GM18511 (cell line): ENCODE measurements around the gene PACRG.

Experiments used
- ATAC-seq: cut with Tn5 transposase; IDR thresholded peaks from one replicate; pipeline ENCODE4 v1.9.1; 2021; ENCODE audit warnings: mild to moderate bottlenecking, moderate library complexity; ENCODE audit not compliant: unreplicated experiment

PACRG gene

DNA sequence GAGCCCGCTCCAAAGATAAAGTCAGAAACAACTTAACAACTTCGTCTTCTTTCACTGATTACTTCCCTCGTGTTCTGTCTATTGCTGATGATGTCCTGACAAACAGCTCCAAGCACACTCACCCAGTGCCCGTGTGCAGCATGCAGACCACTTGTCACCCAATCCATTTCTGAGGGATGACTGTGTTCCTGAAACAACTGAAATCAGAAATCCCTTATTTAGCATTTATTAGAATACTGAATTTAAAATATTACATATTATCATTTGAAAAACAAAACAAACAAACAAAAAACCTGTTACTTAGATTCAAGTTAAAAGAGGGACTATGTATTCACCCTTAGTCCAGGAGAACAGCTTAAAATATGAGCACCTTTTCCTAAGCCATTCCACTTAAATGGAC lies 463.0 kb downstream of the PACRG start:
- no peak for ATAC-seq

DNA sequence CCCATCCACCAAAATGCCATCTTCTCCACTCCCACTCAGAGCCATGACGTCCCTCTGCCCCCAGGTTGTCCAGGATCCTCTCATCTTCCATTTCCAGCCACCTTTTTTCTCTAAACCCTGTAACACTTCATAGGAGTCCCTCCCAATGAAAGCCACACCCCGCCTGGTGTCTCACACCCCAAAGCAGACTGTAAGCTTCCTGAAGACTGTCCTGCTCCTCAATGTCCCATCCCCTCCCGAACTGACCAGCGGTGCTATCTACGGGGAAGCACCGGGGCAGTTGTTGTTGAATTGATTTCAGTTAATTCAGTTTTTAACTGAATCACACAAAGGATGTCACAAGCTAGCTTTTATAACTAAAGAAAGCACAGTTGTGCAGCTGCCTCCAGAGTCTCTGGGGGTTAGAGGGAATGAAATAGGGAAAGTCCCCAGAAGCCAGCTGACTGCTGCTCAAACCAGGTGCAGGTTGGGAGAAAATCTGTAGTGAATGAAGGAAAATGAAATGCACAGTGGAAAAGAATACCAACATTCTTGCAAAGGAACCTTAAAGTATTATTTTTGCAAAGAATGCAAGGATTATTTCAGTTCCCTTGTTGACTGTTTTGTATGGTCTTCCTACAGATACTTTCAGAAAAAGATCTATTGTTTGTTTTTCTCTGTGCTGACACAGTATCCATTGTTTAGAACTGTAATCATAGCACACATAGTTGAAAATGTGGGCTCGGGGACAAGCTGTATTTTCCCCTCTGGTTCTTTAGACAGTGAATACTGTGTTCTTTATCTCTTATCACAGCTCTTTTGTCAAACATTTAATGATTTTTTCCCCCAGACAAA lies 464.1 kb downstream of the PACRG start:
- no peak for ATAC-seq

DNA sequence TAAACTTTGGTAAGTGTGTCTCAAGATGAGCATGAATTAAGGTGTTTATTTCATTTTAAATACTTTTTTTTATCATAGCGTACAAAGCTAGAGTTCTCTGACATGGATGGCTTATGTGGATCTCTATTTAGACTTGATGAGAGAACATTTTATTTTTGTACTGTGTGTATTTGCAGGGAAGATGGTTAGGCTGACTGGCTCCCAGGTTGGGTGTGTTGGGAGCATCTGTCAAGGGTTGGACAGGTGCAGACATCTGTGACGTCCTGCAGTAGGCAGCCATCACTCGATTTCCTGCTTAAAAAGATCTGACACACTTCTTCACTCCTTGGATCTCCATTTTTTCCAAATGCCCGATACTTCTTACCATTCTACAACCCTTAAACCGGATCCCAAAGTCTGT lies 464.8 kb downstream of the PACRG start:
- ATAC-seq, result no peak

DNA sequence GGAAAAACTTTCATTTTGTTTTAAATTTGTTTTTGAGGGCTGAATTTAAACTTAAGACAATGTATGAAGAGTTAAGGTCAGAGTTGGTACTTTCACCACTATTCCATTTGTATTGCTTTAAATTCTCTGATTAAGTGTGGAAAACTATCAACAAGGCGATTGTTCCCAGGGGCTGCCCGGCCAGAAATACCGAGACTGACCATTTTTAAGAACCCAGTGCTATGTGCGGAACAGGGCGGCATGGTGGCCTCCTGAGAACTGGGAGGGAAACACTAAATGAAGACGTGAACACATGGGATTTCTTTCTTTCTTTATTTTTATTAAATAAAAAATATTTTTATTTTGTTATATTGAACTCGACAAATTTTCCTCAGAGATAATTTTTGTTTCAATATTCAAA lies 465.6 kb downstream of the PACRG start:
- ATAC-seq, result no peak

DNA sequence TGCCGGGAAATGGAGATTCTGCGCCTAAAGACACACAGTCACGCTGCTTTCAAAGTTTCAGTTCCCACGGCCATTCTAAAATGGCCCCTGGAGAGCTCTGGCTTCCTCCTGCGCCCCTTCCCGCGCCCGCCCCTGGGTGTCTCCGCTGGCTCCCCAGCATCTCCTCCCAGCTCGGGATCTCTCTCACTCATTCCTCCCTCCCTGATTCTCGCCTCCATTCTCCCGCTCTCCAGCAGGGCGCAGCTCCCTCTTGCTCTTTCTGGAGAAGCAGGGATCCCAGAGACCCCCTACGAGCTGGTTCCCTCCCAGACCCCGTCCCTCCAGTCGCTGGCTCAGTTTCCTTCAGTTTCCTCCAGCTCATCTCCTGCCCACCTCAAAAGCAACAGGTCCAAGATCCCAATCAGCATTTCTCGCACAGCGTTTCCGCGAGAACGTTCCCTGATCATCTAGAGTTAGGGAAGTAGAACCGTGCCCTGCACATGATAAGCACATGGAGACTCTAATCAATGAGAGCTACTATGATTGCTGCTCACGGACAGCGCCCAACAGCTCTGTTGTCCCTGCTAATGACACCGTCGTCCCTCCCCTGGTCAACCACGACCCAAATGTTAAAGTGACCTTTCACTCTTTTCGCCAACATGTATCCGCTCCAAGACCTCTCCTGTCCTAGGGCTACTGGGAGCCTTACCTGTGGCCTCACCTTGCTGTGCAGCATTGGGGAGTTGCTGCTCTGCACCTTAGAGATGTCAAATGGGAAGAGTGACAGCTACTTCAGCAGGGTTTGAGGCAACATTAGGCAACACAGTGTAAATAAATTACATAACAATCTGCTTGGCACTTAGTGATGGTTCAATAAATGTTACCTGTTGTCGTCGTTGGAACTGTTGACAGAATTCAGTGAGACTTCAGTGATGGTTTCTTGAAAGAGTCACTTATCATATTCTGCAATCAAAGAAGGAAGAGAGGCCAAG lies 468.2 kb downstream of the PACRG start:
- ATAC-seq, result no peak

DNA sequence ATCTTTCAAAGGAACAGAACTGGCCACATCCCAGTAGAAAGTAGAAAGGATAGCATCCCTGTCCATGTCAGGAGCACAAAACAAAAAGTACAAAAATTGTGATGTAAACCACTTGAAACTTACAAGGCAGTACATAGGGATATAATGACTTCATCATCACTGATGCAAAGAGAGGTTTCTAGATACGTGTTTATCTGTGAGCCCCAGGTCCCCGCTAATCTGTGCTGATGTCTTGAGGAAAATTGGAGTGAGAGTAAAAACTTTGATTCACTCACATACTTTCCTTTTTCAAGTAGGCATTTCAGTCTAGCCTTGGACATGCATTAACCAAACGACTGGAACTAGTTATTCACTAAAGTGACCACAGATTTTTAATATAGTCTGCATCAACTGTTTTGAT lies 470.1 kb downstream of the PACRG start:
- no peak for ATAC-seq

DNA sequence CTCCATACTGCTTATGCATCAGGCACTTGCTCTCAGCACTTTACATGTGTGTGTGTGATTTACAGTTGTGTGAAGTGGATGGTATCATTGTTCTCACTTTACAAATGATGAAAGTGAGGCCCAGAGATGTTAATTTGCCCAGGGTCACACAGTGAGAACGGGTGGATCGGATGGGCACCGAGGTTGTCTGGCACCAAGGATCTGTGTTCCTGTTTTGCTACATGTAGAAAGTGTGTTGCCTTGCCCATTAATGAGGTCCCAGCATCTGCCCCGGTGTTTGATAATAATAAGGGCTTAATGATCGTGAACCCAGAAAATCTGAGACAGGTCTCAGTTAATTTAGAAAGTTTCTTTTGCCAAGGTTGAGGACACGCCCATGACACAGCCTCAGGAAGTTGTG lies 470.6 kb downstream of the PACRG start:
- no peak for ATAC-seq

DNA sequence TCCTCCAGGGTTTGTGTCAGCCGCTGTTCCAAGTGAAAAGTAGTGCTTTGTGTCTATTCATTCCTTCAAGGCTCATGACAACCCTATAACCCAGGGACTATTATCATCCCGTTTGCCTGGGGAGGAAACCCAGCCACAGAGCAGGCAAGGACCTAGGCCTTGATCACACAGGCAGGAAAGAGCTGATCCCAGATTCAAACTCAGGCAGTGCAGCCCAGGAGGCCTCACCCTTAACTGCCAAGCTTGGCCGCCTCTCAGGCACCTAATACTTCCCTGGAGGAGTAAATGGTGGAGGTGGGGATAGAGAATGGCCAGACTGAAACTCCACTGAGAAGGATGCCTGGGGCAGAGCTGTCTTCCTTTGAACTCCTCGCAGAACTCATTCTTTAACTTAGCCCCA lies 471.6 kb downstream of the PACRG start:
- ATAC-seq, result no peak

DNA sequence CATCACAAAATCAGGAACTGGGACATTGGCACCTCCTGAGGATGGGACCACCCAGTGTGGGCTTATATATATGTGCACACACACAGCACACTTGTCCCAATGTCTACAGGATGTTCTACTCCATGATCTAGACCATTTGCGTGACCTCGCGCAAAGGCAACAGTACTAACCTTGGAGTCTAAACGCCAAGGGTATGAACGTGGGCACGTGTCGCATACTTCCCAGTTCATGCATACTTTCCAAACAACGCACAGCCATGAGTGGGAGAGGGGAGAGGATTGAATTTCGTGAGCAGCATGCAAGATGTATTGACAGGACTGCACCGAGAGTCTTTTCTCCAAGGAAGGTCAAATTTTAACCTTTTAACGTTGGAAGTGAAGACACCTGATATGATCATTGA lies 472.5 kb downstream of the PACRG start:
- ATAC-seq, result no peak

DNA sequence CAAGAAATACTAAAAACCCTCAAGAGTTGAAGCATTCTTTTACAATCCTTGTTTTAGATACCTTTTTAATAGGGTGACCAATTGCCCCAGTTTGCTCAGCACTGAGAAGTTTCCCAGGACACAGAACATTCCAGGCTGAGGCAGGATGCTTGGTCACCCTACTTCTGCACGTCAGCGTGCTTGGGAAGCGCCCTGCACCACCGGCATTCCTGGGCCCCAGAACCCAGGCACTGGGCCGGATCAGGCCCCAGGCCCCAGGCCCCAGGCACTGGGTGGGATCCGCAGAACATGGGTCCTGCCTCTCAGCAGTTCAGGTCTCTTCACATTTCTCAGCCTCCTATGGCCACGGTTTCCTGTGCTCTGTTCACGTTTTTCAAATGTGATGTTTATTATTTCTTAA lies 472.9 kb downstream of the PACRG start:
- ATAC-seq, result no peak

DNA sequence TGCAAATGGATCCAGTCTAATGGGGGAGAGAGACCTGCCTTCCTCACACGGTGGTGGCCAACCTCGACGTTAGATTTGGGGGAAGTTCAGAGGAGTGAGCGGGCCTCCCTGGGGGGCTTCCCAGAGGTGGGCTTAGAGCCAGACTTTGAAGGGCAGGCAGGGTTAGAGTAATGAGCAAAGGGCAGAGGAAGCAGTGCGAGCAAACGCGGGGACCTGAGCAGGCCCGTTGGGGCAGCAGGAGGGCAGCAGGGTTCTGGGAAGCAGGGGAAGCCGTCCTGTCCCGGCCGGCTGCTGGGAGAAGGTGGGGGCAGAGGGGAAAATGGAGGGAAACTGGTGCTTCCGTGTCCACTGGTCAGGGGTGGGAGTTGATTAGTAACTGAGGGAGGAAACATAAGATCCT lies 474.1 kb downstream of the PACRG start:
- no peak for ATAC-seq

DNA sequence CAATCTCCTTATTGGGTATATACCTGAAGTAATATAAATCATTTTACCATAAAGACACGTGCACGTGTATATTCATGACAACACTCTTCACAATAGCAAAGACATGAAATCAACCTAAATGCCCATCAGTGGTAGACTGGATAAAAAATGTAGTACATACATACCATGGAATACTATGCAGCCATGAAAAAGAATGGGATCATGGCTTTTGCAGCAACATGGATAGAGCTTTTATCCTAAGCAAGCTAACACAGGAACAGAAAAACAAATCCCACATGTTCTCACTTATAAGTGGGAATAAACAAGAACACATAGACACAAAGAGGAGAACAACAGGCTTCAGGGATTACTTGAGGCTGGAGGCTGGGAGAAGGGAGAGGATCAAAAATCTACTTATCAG lies 478.4 kb downstream of the PACRG start:
- no peak for ATAC-seq

DNA sequence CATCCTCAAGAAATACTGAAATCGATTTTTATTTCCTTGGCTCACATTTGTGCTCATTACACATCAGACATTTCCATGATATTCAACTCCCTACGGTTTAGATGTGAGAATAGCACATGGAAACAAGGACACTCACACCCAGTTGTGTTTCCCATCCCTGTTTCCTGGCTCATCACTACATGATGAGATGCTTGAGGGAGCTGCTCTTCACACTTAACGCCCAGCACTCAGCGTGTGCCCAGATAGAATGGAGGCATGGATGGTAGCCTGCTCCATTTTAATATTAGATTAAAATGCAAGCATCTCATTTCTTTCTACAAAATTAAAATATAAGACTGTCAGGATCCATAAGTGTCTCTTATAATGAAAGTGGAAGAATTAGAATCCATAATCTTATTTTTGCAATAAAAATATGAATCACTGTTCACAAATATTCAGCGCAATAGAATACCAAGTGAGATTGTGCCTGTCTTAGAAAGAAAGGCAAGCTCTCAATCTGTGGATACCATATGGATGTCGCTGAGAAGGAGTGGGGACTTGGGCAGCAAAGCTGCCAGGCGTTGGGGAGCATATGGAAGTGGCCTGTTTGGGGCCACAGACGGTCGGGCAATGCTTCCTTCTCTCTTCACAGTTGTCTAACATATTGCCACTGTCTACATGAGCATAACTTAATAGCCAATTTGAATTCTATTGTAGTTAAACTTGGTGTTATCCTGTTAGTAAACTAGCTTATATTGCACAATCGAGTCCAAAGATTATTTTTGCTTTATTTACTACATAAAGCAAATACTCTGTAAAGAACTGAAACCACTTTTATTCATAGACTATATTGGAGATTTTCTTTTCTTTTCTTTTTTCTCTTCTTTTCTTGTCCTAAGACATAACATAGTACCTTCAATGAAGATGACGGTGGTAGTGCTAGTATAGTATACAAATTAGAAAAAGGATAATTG lies 479.9 kb downstream of the PACRG start:
- ATAC-seq, result no peak

DNA sequence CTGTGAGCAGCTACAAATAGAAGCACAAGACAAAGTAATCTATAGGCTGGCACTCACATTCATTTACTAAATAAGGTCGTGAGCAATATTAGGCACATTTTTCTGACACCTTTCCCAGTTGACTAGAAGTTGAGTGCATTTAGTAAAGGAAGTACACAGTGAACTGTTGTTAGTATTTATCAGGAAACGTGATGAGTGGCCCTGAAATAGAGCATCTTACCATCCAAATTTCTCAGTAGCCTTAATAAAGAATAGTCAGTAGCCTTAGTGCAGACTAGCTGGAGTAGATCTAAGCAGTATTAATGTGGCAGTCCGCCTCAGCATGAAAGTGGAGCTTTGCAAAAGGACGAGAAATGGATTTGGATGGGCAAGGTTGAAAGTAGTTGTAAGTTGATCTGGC lies 481.2 kb downstream of the PACRG start:
- no peak for ATAC-seq

DNA sequence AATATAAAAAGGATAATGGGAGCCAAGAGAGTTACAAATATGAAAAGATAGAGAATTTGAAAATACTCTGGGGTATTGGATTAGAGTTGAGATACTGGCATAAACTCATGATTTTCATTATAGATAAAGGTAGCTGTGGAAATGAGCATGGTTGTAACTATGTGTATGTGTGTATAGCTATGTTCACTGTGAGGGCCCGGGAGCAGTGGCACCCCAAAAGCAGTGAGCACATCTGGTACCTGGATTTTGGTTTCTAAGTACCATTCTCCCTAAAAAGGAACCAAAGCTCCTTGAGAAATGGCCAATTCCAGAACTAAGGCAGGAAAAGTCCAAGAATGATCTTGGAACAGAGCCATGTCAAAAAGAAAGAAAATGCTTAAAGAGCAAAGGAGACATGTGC lies 484.3 kb downstream of the PACRG start:
- no peak for ATAC-seq

DNA sequence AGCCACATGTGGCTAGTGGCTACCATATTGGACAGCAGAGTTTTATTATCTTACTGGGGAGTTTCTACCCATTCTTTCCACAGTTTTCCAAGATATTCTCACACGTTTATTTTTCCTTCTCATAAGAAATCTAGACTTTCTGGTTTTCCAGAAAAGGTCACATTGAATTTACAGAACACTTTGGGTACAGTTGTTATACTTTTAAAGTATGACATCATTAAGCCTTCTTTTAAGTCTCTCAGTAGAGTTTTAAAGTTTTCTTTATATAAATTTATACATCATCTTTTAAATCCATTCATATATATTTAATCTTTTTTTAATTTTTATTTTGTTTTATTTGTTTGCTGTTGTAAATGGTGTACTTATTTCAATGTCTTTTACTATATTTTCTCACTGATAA lies 486.5 kb downstream of the PACRG start:
- no peak for ATAC-seq

DNA sequence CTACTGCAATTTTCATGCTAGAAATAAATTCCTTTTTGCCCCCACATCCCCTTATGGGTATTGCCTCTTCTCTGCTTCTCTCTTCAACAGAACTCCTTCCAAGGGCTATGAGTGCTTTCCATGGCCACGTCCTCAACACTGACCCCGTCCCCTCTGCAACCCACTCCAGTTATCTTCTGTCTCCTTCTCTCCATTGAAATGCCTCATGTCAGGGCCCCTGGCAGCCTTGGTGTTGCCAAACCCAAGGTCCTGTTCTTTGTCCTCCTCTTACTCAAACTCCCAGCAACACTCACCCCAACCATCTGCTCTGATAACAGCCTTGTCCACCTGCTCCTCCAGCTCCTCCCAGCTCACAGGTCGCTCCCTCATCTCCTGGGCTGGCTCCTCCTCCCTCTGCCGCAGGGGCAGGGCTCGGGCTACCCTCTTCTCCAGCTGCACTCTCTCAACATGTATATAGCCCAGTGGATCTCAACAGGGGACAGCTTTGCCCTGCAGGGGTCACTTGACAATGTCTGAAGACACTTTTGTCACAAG lies 490.7 kb downstream of the PACRG start:
- no peak for ATAC-seq

DNA sequence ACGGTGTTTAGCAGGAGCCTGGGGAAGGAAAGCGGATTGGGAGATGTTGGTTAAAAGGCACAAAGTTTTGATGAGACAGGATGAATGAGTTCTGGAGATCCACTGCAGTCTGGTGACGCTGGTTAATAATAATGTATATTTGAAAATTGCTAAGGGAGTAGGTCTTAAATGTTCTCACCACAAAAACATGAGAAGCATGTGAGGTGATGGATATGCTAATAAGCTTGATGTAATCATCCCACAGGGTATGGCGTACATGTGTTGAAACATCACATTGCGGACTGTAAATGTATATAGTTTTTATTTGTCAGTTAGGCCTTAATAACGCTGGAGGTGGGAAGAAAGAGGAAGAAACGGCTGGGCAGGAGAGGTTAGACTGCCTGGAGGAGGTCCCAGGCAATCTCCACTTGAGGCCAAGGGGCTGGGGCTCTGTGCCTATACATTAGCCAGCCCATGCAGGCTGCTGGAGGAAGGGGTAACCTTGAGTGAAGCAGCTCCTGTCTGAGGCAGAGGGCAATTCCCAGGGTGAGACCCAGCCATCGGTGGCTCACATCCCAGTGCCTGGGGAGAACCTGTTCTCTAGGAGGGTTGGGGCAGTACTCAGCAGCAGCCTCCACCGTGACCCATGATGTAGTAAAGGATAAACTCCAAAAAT lies 498.5 kb downstream of the PACRG start:
- no peak for ATAC-seq

DNA sequence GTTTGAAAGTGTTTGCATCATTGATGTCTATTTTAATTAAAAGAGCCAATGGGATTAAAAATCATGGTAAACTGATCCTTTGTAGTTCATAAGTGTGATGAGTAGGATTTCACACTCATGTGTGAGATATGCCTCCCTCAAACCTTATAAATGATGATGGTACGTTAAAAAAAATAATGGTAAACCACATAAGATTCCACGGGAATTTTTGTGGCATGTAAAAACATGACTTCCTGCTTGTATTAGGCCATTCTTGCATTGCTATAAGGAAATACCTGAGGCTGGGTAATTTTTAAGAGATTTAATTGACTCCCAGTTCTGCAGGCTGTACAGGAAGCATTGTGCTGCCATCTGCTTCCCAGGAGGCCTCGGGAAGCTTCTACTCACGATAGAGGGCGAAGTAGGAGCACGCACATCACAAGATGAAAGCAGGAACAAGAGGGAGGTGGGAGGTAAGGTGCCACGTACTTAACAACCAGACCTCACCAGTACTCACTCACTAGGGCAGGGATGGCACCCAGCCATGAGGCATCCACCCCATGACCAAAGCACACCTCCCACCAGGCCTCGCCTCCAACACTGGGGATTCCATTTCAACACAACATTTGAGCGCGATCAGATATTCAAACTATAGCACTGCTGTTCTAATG lies 499.2 kb downstream of the PACRG start:
- no peak for ATAC-seq

DNA sequence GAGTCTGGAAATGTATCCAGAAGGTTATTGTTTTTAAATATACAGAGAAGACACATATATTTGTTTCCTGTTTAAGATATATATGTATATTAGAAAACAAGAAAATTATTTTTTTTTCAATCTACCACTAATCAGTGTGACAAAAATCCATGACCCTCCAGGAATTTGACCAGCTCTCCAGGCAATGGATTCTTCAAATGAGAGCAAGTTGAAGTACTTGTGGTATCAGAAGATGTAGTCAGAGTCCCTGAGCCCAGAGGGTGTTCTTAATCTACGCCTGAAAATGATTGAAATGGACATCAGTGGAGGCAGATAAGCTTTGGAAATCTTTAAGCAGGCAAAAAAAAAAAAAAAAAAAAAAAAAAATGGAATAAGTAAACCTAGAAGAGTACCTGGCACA lies 500.3 kb downstream of the PACRG start:
- no peak for ATAC-seq
